Transverse colon (tissue), 4 donors: Measurements from ENCODE around the gene ARHGEF10L. TPM values are rescaled to one million over a fixed set of nuclear protein-coding genes. Genes with fewer than 3 reads are reported as not detected.

Experiments used
- DNase-seq: peaks from one replicate; pipeline ENCODE4 v3.0.0-alpha.2; 2019
- H3K27ac ChIP-seq, 4 donors: fragments of 200-600 bp; sonication (generic); 2 replicates each; pipeline ENCODE4 v1.5.1; 2016 to 2018; ENCODE audit warnings: inconsistent platforms in 4 of 4
- H3K27me3 ChIP-seq: fragments of 200-600 bp; sonication (generic); 2 replicates; pipeline ENCODE4 v1.5.1; 2017; ENCODE audit warnings: inconsistent platforms
- H3K36me3 ChIP-seq, 4 donors: fragments of 200-600 bp; sonication (generic); 2 replicates each; pipeline ENCODE4 v1.5.1; 2017 to 2019; ENCODE audit warnings: inconsistent platforms in 4 of 4
- H3K4me1 ChIP-seq, 4 donors: fragments of 200-600 bp; sonication (generic); 2 replicates each; pipeline ENCODE4 v1.5.1; 2017 to 2020; ENCODE audit warnings: inconsistent platforms in 4 of 4
- H3K4me3 ChIP-seq, 4 donors: fragments of 200-600 bp; sonication (generic); 1 replicate in 1 of 4; 2 replicates in 3 of 4; pipeline versions ENCODE4 v1.5.1 to v1.6.1; 2017 to 2019; ENCODE audit warnings: inconsistent platforms in 4 of 4
- H3K9me3 ChIP-seq, 2 donors: fragments of 200-600 bp; sonication (generic); 2 replicates each; pipeline ENCODE4 v1.5.1; 2017 to 2019; ENCODE audit warnings: inconsistent platforms in 2 of 2
- CTCF ChIP-seq, 5 experiments: fragments of 200-600 bp in 3 of 5; fragments of 450-650 bp in 2 of 5; sonication (generic) in 3 of 5; IDR thresholded peaks; 1 replicate in 2 of 5; 2 replicates in 3 of 5; pipeline ENCODE4 v1.5.1; 2016 to 2017; ENCODE audit warnings: antibody characterized with exemption in 5 of 5, inconsistent platforms in 3 of 5, mild to moderate bottlenecking in 2 of 5, moderate library complexity in 1 of 5
- EP300 ChIP-seq: sonication (generic); formaldehyde crosslinking; IDR thresholded peaks from one replicate; pipeline ENCODE4 v1.6.1; 2017; ENCODE audit warnings: antibody characterized with exemption, low read depth
- POLR2A ChIP-seq: fragments of 450-650 bp; IDR thresholded peaks from one replicate; pipeline ENCODE4 v1.6.1; 2016; ENCODE audit warnings: antibody characterized with exemption, mild to moderate bottlenecking, moderate library complexity
- POLR2AphosphoS5 ChIP-seq, 3 donors: sonication (generic); formaldehyde crosslinking; IDR thresholded peaks; one replicate each; pipeline ENCODE4 v1.6.1; 2016; ENCODE audit warnings: antibody characterized with exemption in 3 of 3
- WGBS, 2 donors: methylation state at CpG; one replicate each; pipeline ENCODE4 v1.1.5; 2018; ENCODE audit warnings: low coverage in 1 of 2; 5-methylcytosine and 5-hydroxymethylcytosine counted together
- in situ Hi-C, 4 donors: fragments of 200-750 bp; cut with MboI; loops; one replicate each; pipeline versions ENCODE4 v1.15.0 to v1.15.1; 2017; ENCODE audit warnings: low sequenced_read_pairs in 3 of 4, low pct_ligation_motif_present in 1 of 4, low pct_unique_long_range_greater_than_20kb in 1 of 4
- intact Hi-C: fragments of 100-400 bp; cut with DNase I; formaldehyde crosslinking; loops from one replicate; pipeline ENCODE4 v1.15.1; 2023; ENCODE audit warnings: low total_unique reads
- total RNA-seq, 4 donors: library from RNA; depleted of rRNA; stranded (reverse); fragments of >200 nt; gene quantifications; one replicate each; pipeline ENCODE4 v1.1.0, GENCODE V29; 2016

Gene ARHGEF10L
- total RNA-seq, 4 donors from 2014 or later: 115 to 326 (median 199) TPM

- Histone ChIP-seq H3K4me1 (peaks cover 0 to 7% (median 3%) of the 10 kb centered on the region in 4 donors), H3K27ac (no peak overlapping the region), H3K27me3 (no peaks in the 10 kb centered on the region), H3K4me3 (no peak overlapping the region), H3K9me3 (no peaks in the 10 kb centered on the region), H3K36me3 (peaks cover 0 to 3% (median 0%) of the 10 kb centered on the region in 4 donors)
- 70 to 82% methylated on average over 5 to 12 of the region's 12 CpGs for WGBS, 2 donors
- intact Hi-C loops (no loop called here), in situ Hi-C loops (no loop called here)
- no peak for DNase-seq
- TF ChIP-seq POLR2AphosphoS5 (IDR thresholded peaks at IDR 0.05) (no peak), CTCF (IDR thresholded peaks at IDR 0.05) (no peak), POLR2A (no peak), EP300 (no peak)
Observed at GRCh38 chr1:17672226-17672625, 132.7 kb downstream of the ARHGEF10L start.

- H3K9me3 ChIP-seq: no peaks in the 10 kb centered on the region
- peaks cover 0 to 7% (median 3%) of the 10 kb centered on the region in 4 donors for H3K4me1 ChIP-seq
- no peak overlapping the region for H3K27ac ChIP-seq
- H3K4me3 ChIP-seq: no peak overlapping the region
- 79 to 87% methylated on average over 3 to 13 of the region's 13 CpGs for WGBS, 2 donors
- intact Hi-C loops (no loop called here), in situ Hi-C loops (no loop called here)
- H3K36me3 ChIP-seq: peaks cover 0 to 3% (median 0%) of the 10 kb centered on the region in 4 donors
- TF ChIP-seq CTCF (IDR thresholded peaks at IDR 0.05) (no peak), POLR2A (no peak), POLR2AphosphoS5 (IDR thresholded peaks at IDR 0.05) (no peak), EP300 (no peak)
- DNase-seq: no peak
- no peaks in the 10 kb centered on the region for H3K27me3 ChIP-seq
Observed at GRCh38 chr1:17673329-17674072, 134.0 kb downstream of the ARHGEF10L start.

GRCh38 chr1:17674726-17675500 lies 135.4 kb downstream of the ARHGEF10L start:
- in situ Hi-C loops: no loop called here
- H3K4me1 ChIP-seq: peaks cover 0 to 7% (median 3%) of the 10 kb centered on the region in 4 donors

More at GRCh38 chr1:17674726-17675500, 135.4 kb downstream of the ARHGEF10L start:
- Histone ChIP-seq H3K9me3 (no peaks in the 10 kb centered on the region), H3K27me3 (no peaks in the 10 kb centered on the region), H3K27ac (no peak overlapping the region), H3K36me3 (no peaks in the 10 kb centered on the region), H3K4me3 (no peak overlapping the region)
- TF ChIP-seq EP300 (no peak), POLR2A (no peak), CTCF (IDR thresholded peaks at IDR 0.05) (no peak), POLR2AphosphoS5 (IDR thresholded peaks at IDR 0.05) (no peak)
- intact Hi-C loops: no loop called here
- 75 to 80% methylated on average over 2 to 14 of the region's 14 CpGs for WGBS, 2 donors
- DNase-seq: no peak
